Fibroblast of lung (primary cell): ENCODE data around the gene P4HA1.

Experiments used
- EZH2 ChIP-seq: IDR thresholded peaks from 2 replicates; pipeline ENCODE4 v1.5.1; 2012; ENCODE audit warnings: low read length, control low read depth, mild to moderate bottlenecking; ENCODE audit errors: missing control alignments
- TF ChIP-seq, protein P1 (sequence below), 2 donors: IDR thresholded peaks in 1 of 2; conservative IDR thresholded peaks in 1 of 2; 1 replicate in 1 of 2; 2 replicates in 1 of 2; pipeline ENCODE4 v1.5.1; 2011 to 2012; ENCODE audit warnings: low read length in 2 of 2, control low read depth in 1 of 2, inconsistent platforms in 1 of 2, low read depth in 1 of 2, mild to moderate bottlenecking in 1 of 2

DNA sequence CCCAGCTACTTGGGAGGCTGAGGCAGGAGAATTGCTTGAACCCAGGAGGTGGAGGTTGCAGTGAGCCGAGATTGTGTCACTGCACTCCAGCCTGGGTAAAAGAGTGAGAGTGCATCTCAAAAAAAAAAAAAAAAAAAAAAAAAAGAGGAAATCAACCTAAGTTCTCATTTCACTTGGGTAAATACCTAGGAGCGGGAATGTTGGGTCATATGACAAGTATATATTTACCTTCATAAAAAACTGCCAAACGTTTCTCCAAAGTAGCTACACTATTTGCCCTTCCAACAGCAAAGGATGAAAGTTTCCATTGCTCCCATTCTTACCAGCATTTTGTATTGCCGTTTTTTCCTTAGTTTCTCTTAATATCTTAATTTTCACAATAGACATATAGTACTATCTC is 9.8 kb downstream of the P4HA1 start:
- TF ChIP-seq, protein P1, sequence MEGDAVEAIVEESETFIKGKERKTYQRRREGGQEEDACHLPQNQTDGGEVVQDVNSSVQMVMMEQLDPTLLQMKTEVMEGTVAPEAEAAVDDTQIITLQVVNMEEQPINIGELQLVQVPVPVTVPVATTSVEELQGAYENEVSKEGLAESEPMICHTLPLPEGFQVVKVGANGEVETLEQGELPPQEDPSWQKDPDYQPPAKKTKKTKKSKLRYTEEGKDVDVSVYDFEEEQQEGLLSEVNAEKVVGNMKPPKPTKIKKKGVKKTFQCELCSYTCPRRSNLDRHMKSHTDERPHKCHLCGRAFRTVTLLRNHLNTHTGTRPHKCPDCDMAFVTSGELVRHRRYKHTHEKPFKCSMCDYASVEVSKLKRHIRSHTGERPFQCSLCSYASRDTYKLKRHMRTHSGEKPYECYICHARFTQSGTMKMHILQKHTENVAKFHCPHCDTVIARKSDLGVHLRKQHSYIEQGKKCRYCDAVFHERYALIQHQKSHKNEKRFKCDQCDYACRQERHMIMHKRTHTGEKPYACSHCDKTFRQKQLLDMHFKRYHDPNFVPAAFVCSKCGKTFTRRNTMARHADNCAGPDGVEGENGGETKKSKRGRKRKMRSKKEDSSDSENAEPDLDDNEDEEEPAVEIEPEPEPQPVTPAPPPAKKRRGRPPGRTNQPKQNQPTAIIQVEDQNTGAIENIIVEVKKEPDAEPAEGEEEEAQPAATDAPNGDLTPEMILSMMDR (conservative IDR thresholded peaks at IDR 0.05 in 1 of 2, IDR thresholded peaks at IDR 0.05 in 1 of 2; ENCODE audit: low read depth in 1 of 2, low read length in 2 of 2): no peak
- no peak for TF ChIP-seq EZH2
